ENCODE data around the gene CABP4.

DNA sequence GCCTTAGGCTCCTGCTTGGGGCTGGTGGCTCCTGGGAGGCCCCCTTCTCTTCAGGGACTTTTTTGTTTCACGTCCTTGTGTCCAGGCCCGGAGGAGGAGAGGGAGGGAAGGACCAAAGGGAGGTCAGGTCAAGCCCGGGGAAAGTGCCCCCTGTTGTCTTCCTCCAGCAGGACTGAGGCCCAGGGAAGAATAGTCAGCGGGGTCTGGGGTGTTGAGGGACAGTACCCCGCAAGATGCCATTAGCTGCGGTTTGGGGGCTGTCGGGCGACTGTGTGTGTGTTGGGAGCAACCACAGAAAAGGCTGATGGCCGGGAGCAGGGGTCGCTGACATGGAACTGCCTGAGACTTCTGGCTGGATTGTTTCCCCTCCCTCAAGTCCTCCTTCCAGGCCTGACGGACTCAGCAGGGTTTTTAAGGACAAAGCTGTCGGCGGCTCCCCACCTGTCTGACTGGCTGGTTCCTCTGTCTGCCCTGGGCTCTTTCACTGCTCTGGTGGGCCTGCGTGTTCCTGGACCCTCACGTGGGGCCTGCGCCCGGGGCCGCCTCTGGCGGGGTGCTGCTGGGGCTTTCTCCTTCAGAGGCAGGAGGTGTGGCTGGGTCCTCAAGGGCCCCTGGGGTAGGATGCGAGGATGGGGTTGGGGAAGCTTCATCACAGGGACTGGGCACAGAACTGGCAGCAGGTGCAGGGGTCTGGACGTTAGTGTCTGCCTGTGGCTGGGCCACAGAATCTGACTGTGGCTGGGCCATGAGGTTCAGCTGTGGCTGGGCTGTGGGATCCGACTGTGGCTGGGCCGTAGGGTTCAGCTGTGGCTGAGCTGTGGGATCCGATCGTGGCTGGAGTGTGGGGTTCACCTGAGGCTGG is 4.1 kb upstream of the CABP4 start:
- TF ChIP-seq, protein P1, sequence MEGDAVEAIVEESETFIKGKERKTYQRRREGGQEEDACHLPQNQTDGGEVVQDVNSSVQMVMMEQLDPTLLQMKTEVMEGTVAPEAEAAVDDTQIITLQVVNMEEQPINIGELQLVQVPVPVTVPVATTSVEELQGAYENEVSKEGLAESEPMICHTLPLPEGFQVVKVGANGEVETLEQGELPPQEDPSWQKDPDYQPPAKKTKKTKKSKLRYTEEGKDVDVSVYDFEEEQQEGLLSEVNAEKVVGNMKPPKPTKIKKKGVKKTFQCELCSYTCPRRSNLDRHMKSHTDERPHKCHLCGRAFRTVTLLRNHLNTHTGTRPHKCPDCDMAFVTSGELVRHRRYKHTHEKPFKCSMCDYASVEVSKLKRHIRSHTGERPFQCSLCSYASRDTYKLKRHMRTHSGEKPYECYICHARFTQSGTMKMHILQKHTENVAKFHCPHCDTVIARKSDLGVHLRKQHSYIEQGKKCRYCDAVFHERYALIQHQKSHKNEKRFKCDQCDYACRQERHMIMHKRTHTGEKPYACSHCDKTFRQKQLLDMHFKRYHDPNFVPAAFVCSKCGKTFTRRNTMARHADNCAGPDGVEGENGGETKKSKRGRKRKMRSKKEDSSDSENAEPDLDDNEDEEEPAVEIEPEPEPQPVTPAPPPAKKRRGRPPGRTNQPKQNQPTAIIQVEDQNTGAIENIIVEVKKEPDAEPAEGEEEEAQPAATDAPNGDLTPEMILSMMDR (IDR thresholded peaks at IDR 0.05): no peak
- no peak for TF ChIP-seq EZH2 (IDR thresholded peaks at IDR 0.05; ENCODE audit: borderline replicate concordance, insufficient read depth, low read depth, low read length, poor library complexity, severe bottlenecking)

Data from B cell (primary cell).